K562 (cell line): ENCODE data around the gene UGT1A3.

Source experiments
- ARHGAP35 ChIP-seq: fragments of 450-650 bp; IDR thresholded peaks from 2 replicates; pipeline ENCODE4 v1.6.1; 2018; ENCODE audit not compliant: partially characterized antibody
- ARNT ChIP-seq, 2 experiments: fragments of 450-650 bp; IDR thresholded peaks; 2 replicates each; pipeline ENCODE4 v1.6.1; 2016; ENCODE audit warnings: mild to moderate bottlenecking in 1 of 2
- DACH1 ChIP-seq: fragments of 450-650 bp; IDR thresholded peaks from 2 replicates; pipeline ENCODE4 v1.6.1; 2018; ENCODE audit not compliant: partially characterized antibody
- FOXK2 ChIP-seq, 2 experiments: fragments of 450-650 bp; IDR thresholded peaks in 1 of 2; conservative IDR thresholded peaks in 1 of 2; 2 replicates each; pipeline ENCODE4 v1.6.1; 2016; ENCODE audit warnings: low read depth in 2 of 2, mild to moderate bottlenecking in 1 of 2
- HDAC6 ChIP-seq: IDR thresholded peaks from 2 replicates; pipeline ENCODE4 v1.6.1; 2012; ENCODE audit warnings: low read depth, mild to moderate bottlenecking, control low read depth, inconsistent platforms, low read length, moderate library complexity
- MEIS2 ChIP-seq: fragments of 450-650 bp; IDR thresholded peaks from 2 replicates; pipeline ENCODE4 v1.6.1; 2014; ENCODE audit warnings: mild to moderate bottlenecking; ENCODE audit not compliant: partially characterized antibody
- NCOR1 ChIP-seq: fragments of 450-650 bp; IDR thresholded peaks from 2 replicates; pipeline ENCODE4 v1.6.1; 2016; ENCODE audit warnings: mild to moderate bottlenecking, moderate library complexity
- POLR2AphosphoS5 ChIP-seq: IDR thresholded peaks from 2 replicates; pipeline ENCODE4 v1.6.1; 2011; ENCODE audit warnings: mild to moderate bottlenecking, low read depth, low read length, moderate library complexity; ENCODE audit not compliant: control insufficient read depth, insufficient read depth
- ZNF785 ChIP-seq: fragments of 250-450 bp; sonication (Bioruptor Pico); IDR thresholded peaks from 2 replicates; pipeline ENCODE4 v1.4.0; 2020; ENCODE audit warnings: mild to moderate bottlenecking
- TF ChIP-seq, protein P1 (sequence below): sonication (generic); formaldehyde crosslinking; IDR thresholded peaks from 2 replicates; pipeline ENCODE4 v1.8.1; 2023; ENCODE audit warnings: mild to moderate bottlenecking, missing genetic modification reagents
- TF ChIP-seq, protein P2 (sequence below), 2 experiments: fragments of 450-650 bp in 1 of 2; sonication (generic) in 1 of 2; formaldehyde crosslinking in 1 of 2; IDR thresholded peaks in 1 of 2; conservative IDR thresholded peaks in 1 of 2; 2 replicates each; pipeline versions ENCODE4 v1.6.1 to v1.8.1; 2016 to 2023; ENCODE audit warnings: mild to moderate bottlenecking in 2 of 2, moderate library complexity in 2 of 2, inconsistent platforms in 1 of 2, missing genetic modification reagents in 1 of 2
- TF ChIP-seq, protein P3 (sequence below): fragments of 250-450 bp; sonication (Bioruptor Pico); IDR thresholded peaks from 2 replicates; pipeline ENCODE4 v1.5.1; 2021; ENCODE audit warnings: mild to moderate bottlenecking

DNA sequence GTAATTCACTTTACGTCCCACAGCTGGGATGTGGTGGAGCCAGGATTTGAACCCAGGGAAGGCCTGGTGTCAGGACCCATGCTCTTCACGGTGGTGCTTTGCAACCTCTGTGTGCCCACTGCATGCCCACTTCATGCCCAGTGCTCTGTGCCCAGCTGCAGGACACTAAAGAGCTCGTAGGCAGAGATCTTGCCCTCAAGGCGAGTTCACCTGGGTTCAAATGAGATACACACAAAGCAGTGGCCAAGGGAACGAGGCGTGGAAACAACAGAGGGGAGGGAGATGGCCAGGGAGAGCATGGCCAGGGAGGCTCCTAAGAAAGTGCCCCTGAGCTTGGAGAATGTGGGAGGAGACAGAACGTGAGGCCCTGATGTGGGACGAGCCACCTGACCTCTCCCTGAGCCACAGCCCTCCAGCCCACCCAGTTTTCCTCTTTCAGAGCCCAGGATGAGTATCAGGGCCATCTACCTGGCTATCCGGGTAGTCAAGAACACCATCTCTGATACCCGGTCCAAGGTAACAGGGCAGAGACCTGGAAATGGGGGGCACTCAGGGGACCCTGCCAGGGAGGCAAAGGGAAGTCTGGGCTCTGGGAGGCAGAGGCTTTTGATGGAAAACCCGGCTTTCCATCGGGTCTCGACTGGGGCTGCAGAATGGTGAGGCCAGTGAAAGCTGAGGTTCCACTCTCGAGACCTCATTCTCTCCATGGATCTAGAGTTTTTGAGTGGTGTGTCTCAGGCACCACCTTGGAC lies 69.7 kb downstream of the UGT1A3 start:
- TF ChIP-seq MEIS2 = no peak
- no peak for TF ChIP-seq FOXK2 (conservative IDR thresholded peaks at IDR 0.05 in 1 of 2, IDR thresholded peaks at IDR 0.05 in 1 of 2; ENCODE audit: low read depth in 2 of 2)
- TF ChIP-seq, protein P1, sequence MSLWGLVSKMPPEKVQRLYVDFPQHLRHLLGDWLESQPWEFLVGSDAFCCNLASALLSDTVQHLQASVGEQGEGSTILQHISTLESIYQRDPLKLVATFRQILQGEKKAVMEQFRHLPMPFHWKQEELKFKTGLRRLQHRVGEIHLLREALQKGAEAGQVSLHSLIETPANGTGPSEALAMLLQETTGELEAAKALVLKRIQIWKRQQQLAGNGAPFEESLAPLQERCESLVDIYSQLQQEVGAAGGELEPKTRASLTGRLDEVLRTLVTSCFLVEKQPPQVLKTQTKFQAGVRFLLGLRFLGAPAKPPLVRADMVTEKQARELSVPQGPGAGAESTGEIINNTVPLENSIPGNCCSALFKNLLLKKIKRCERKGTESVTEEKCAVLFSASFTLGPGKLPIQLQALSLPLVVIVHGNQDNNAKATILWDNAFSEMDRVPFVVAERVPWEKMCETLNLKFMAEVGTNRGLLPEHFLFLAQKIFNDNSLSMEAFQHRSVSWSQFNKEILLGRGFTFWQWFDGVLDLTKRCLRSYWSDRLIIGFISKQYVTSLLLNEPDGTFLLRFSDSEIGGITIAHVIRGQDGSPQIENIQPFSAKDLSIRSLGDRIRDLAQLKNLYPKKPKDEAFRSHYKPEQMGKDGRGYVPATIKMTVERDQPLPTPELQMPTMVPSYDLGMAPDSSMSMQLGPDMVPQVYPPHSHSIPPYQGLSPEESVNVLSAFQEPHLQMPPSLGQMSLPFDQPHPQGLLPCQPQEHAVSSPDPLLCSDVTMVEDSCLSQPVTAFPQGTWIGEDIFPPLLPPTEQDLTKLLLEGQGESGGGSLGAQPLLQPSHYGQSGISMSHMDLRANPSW = no peak
- no peak for TF ChIP-seq NCOR1
- no peak for TF ChIP-seq ARHGAP35
- TF ChIP-seq, protein P2, sequence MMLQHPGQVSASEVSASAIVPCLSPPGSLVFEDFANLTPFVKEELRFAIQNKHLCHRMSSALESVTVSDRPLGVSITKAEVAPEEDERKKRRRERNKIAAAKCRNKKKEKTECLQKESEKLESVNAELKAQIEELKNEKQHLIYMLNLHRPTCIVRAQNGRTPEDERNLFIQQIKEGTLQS (IDR thresholded peaks at IDR 0.05) = no peak
- TF ChIP-seq, protein P2 (CRISPR knock-in tag; conservative IDR thresholded peaks at IDR 0.05) = no peak
- TF ChIP-seq ARNT (IDR thresholded peaks at IDR 0.05) = no peak
- no peak for TF ChIP-seq DACH1
- TF ChIP-seq, protein P3, sequence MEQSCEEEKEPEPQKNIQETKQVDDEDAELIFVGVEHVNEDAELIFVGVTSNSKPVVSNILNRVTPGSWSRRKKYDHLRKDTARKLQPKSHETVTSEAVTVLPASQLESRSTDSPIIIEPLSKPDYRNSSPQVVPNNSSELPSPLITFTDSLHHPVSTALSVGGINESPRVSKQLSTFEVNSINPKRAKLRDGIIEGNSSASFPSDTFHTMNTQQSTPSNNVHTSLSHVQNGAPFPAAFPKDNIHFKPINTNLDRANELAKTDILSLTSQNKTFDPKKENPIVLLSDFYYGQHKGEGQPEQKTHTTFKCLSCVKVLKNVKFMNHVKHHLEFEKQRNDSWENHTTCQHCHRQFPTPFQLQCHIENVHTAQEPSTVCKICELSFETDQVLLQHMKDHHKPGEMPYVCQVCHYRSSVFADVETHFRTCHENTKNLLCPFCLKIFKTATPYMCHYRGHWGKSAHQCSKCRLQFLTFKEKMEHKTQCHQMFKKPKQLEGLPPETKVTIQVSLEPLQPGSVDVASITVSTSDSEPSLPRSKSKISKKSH (CRISPR knock-in tag) = no peak
- no peak for TF ChIP-seq HDAC6
- TF ChIP-seq POLR2AphosphoS5 = no peak
- no peak for TF ChIP-seq ZNF785 (CRISPR knock-in tag)
